G401 (cell line): ENCODE results near the gene COPZ1. TPM values are rescaled to one million over a fixed set of nuclear protein-coding genes. Genes with fewer than 3 reads are reported as not detected.

Experiments used
- total RNA-seq: library from RNA; depleted of rRNA; stranded (reverse); fragments of >200 nt; shearing (Covaris generic); gene quantifications from 2 replicates; pipeline ENCODE4 v1.2.3, GENCODE V29; 2014; rRNA removed

The COPZ1 gene
- total RNA-seq, 1 experiment from 2014 or later: 225 TPM

Other genes with a start within 250 kb of the COPZ1 start
- 52.2 and 64.7 TPM in 2 replicates for gene SMUG1, start 136.1 kb upstream of the COPZ1 start, total RNA-seq
- 59.0 and 67.6 TPM in 2 replicates for gene CBX5, start 45.0 kb upstream of the COPZ1 start, total RNA-seq
- gene HNRNPA1, start 44.4 kb upstream of the COPZ1 start, total RNA-seq: 312 and 417 TPM in 2 replicates
- gene NFE2, start 24.1 kb upstream of the COPZ1 start, total RNA-seq: 13.7 and 18.5 TPM in 2 replicates
- 1.0 TPM in 1 of 2 replicates, not detected in the other for gene GPR84, start 39.4 kb downstream of the COPZ1 start, total RNA-seq
- 6.0 and 8.6 TPM in 2 replicates for gene ZNF385A, start 59.6 kb downstream of the COPZ1 start, total RNA-seq
- gene ITGA5, start 94.1 kb downstream of the COPZ1 start, total RNA-seq: 49.1 and 58.8 TPM in 2 replicates
- not detected in 2 replicates for gene GTSF1, start 148.5 kb downstream of the COPZ1 start, total RNA-seq
- gene NCKAP1L, start 172.6 kb downstream of the COPZ1 start, total RNA-seq: not detected in 2 replicates
- not detected in 2 replicates for gene PDE1B, start 224.5 kb downstream of the COPZ1 start, total RNA-seq